ENCODE results near the gene HHIPL1. TPM values are rescaled to one million over a fixed set of nuclear protein-coding genes. Genes with fewer than 3 reads are reported as not detected.

Gene HHIPL1
- total RNA-seq, result not detected in 2 replicates

DNA sequence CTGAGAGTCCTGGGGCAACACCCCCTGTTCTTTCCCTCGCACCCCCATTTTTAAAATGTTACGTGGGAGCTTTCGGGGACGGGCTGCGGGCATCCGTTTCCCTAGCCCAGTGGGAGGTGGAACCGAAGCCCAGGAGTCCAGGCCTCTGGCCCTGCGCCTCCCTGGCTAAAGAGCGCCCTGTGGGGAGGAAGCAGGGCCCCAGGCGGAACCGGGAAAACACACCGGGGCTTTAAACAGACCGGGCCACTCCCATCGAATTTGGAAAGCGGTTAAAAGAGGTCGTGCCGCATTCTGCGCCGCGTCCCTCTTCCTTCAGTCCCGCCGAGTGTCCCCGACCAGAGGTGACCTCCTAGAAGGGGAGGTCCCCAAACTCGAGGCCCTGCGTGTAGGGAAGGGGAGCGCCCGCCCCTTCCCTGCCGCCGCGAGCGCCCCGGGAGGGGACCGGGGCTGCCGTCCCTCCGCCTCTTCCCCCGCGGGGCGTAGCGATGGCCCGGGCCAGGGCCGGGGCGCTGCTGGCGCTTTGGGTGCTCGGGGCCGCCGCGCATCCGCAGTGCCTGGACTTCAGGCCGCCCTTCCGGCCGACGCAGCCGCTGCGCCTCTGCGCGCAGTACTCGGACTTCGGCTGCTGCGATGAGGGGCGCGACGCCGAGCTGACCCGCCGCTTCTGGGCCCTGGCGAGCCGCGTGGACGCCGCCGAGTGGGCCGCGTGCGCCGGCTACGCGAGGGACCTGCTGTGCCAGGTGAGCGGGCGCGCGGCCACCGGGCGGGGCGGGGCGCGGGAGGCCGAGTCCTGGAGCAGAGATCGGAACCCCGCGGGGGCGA lies at the start of gene HHIPL1:
TSS of gene HHIPL1 (plus strand) at position 407 of the 822 bp plus-strand sequence. CDS start at position 486, 79 bp downstream.
- H3K4me3 Mint-ChIP-seq (ENCODE audit: low read depth), result no peak within 1 kb of the TSS
- peaks cover 18% of the 10 kb centered on the region for H3K27me3 Mint-ChIP-seq (ENCODE audit: low read depth)
- H3K4me1 Mint-ChIP-seq (ENCODE audit: low read depth), result no peaks in the 10 kb centered on the region
- H3K9me3 Mint-ChIP-seq, result no peaks in the 10 kb centered on the region
- no peak within 1 kb of the TSS for H3K27ac Mint-ChIP-seq
- no peaks in the 10 kb centered on the region for H3K36me3 Mint-ChIP-seq (ENCODE audit: low read depth)
- no peak for DNase-seq (ENCODE audit: low spot score)
- intact Hi-C loops (cut with micrococcal nuclease), result no loop called here

GRCh38 chr14:99595524-99595923 lies 49.4 kb upstream of the HHIPL1 start:
- Mint-ChIP-seq H3K4me3 (ENCODE audit: low read depth) (peak overlapping the region; percentile 20), H3K36me3 (ENCODE audit: low read depth) (no peaks in the 10 kb centered on the region), H3K4me1 (ENCODE audit: low read depth) (peaks cover 10% of the 10 kb centered on the region), H3K9me3 (no peaks in the 10 kb centered on the region), H3K27ac (no peak overlapping the region), H3K27me3 (ENCODE audit: low read depth) (no peaks in the 10 kb centered on the region)
- intact Hi-C loops (cut with micrococcal nuclease), result no loop called here
- DNase-seq (ENCODE audit: low spot score), result no peak

DNA sequence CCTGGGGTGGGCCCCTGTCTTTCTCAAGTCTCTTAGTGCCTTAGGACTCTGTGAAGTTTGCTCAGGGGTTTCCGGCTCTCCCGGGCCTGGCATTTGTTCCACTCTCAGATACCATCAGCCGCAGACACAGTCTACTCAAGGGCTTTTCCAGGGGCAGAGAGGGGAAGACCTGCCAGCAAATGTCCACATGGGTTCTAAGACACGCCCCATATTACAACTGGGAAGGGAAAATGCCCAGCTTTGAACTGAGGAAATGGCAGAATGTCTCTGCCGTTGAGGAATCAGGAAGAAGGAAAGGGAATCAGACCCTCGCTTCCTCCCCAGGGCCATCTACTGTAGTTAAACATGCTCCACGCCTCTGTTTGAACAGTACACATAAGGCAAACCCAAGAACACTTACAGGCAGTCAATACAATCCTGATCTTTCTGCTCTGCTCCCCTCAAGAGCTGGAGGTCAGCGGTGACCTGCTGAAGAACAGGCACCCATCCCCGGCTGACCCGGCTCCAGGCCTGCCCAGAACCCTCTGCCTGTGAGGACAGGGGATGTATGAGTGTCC lies 48.8 kb upstream of the HHIPL1 start:
- Mint-ChIP-seq H3K27me3 (ENCODE audit: low read depth) (no peaks in the 10 kb centered on the region), H3K4me1 (ENCODE audit: low read depth) (peaks cover 10% of the 10 kb centered on the region), H3K27ac (no peak overlapping the region), H3K9me3 (no peaks in the 10 kb centered on the region), H3K4me3 (ENCODE audit: low read depth) (no peak overlapping the region), H3K36me3 (ENCODE audit: low read depth) (no peaks in the 10 kb centered on the region)
- intact Hi-C loops (cut with micrococcal nuclease), result no loop called here
- no peak for DNase-seq (ENCODE audit: low spot score)

DNA sequence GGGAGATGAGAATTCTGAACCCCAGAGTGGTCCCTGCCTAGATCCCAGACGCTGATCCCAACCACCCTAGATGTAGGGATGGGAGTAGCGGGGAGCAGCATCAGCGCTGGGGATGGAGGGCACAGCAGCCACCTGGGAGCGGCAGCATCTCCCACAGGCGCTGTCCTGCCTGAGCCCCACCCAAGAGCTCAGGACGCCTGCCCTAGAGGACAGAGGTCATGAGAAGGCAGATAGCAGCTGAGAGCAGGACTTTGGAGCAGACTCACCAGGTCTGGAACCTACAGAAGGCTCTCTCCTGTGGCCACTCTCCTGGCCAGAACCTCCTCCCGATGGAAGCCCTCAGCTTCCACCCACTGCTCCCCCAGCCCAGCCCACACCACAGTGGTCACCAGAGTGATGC lies 48.2 kb upstream of the HHIPL1 start:
- DNase-seq (ENCODE audit: low spot score), result no peak
- Mint-ChIP-seq H3K36me3 (ENCODE audit: low read depth) (no peaks in the 10 kb centered on the region), H3K9me3 (no peaks in the 10 kb centered on the region), H3K27me3 (ENCODE audit: low read depth) (no peaks in the 10 kb centered on the region), H3K4me3 (ENCODE audit: low read depth) (no peak overlapping the region), H3K27ac (no peak overlapping the region), H3K4me1 (ENCODE audit: low read depth) (peaks cover 16% of the 10 kb centered on the region)
- intact Hi-C loops (cut with micrococcal nuclease), result no loop called here

- no peak overlapping the region for H3K27ac Mint-ChIP-seq
- no peaks in the 10 kb centered on the region for H3K36me3 Mint-ChIP-seq (ENCODE audit: low read depth)
- H3K9me3 Mint-ChIP-seq, result no peaks in the 10 kb centered on the region
- H3K4me1 Mint-ChIP-seq (ENCODE audit: low read depth), result peaks cover 24% of the 10 kb centered on the region
- H3K27me3 Mint-ChIP-seq (ENCODE audit: low read depth), result peaks cover 6% of the 10 kb centered on the region
- intact Hi-C loops (cut with micrococcal nuclease), result no loop called here
- no peak for DNase-seq (ENCODE audit: low spot score)
- H3K4me3 Mint-ChIP-seq (ENCODE audit: low read depth), result no peak overlapping the region
Measured at GRCh38 chr14:99597911-99598600, 46.9 kb upstream of the HHIPL1 start.

DNA sequence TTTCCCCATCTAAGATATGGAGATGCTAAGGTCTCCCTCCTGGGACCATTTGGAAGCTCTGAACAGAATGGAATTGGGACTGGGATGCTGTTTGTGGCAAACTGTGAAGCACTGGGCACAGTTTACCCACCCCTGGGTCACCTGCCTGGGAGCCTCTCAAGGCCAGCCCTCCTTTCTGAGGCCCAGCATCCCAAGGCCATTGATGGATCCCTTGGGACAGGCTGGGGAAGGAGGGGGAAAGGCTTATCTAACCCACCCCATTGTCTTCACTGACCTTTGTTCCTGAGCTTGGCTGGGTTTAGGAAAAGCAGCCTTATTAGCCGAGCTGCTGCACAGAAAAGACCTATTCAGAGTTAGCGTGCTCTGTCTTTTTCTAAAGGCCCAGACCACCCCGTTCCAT lies 46.2 kb upstream of the HHIPL1 start:
- no peak overlapping the region for H3K4me3 Mint-ChIP-seq (ENCODE audit: low read depth)
- DNase-seq (ENCODE audit: low spot score), result no peak
- H3K4me1 Mint-ChIP-seq (ENCODE audit: low read depth), result peaks cover 24% of the 10 kb centered on the region
- intact Hi-C loops (cut with micrococcal nuclease), result no loop called here
- no peaks in the 10 kb centered on the region for H3K36me3 Mint-ChIP-seq (ENCODE audit: low read depth)
- H3K27ac Mint-ChIP-seq, result no peak overlapping the region
- H3K27me3 Mint-ChIP-seq (ENCODE audit: low read depth), result peaks cover 6% of the 10 kb centered on the region
- no peaks in the 10 kb centered on the region for H3K9me3 Mint-ChIP-seq

DNA sequence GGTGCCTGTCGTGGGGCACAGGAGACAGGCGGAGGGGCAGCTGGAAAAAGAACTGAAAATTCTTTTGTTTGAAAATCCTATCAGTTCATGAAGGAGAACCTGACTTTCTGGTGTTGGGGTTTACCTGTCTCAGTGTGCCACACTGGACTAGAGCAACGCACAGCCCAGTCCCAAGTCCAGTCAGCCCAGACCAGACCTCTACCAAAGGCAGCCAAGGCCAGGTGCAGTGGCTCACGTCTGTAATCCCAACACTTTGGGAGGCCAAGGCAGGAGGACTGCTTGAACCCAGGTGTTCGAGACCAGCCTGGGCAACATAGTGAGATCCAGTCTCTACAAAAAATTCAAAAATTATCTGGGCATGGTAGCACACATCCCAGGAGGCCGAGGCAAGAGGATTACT lies 45.5 kb upstream of the HHIPL1 start:
- Mint-ChIP-seq H3K9me3 (no peaks in the 10 kb centered on the region), H3K27me3 (ENCODE audit: low read depth) (peaks cover 6% of the 10 kb centered on the region), H3K4me1 (ENCODE audit: low read depth) (peaks cover 24% of the 10 kb centered on the region), H3K36me3 (ENCODE audit: low read depth) (no peaks in the 10 kb centered on the region), H3K4me3 (ENCODE audit: low read depth) (no peak overlapping the region), H3K27ac (no peak overlapping the region)
- DNase-seq (ENCODE audit: low spot score), result no peak
- intact Hi-C loops (cut with micrococcal nuclease), result no loop called here

- Mint-ChIP-seq H3K9me3 (no peaks in the 10 kb centered on the region), H3K36me3 (ENCODE audit: low read depth) (no peaks in the 10 kb centered on the region), H3K4me1 (ENCODE audit: low read depth) (peaks cover 16% of the 10 kb centered on the region), H3K27ac (no peak overlapping the region), H3K4me3 (ENCODE audit: low read depth) (no peak overlapping the region), H3K27me3 (ENCODE audit: low read depth) (peaks cover 6% of the 10 kb centered on the region)
- intact Hi-C loops (cut with micrococcal nuclease), result no loop called here
- DNase-seq (ENCODE audit: low spot score), result no peak
Measured at GRCh38 chr14:99600232-99600888, 44.6 kb upstream of the HHIPL1 start.

GRCh38 chr14:99601361-99601831 lies 43.5 kb upstream of the HHIPL1 start:
- intact Hi-C loops (cut with micrococcal nuclease), result no loop called here
- peak overlapping the region; percentile 62 for H3K4me3 Mint-ChIP-seq (ENCODE audit: low read depth)
- H3K27ac Mint-ChIP-seq, result no peak overlapping the region
- no peaks in the 10 kb centered on the region for H3K36me3 Mint-ChIP-seq (ENCODE audit: low read depth)
- peaks cover 18% of the 10 kb centered on the region for H3K4me1 Mint-ChIP-seq (ENCODE audit: low read depth)
- DNase-seq (ENCODE audit: low spot score), result no peak
- peaks cover 6% of the 10 kb centered on the region for H3K27me3 Mint-ChIP-seq (ENCODE audit: low read depth)
- H3K9me3 Mint-ChIP-seq, result no peaks in the 10 kb centered on the region

GRCh38 chr14:99602054-99602787 lies 42.7 kb upstream of the HHIPL1 start:
- Mint-ChIP-seq H3K27me3 (ENCODE audit: low read depth) (peaks cover 6% of the 10 kb centered on the region), H3K36me3 (ENCODE audit: low read depth) (no peaks in the 10 kb centered on the region), H3K4me3 (ENCODE audit: low read depth) (peak overlapping the region; percentile 62), H3K9me3 (no peaks in the 10 kb centered on the region), H3K4me1 (ENCODE audit: low read depth) (peaks cover 18% of the 10 kb centered on the region), H3K27ac (no peak overlapping the region)
- intact Hi-C loops (cut with micrococcal nuclease), result no loop called here
- DNase-seq (ENCODE audit: low spot score), result no peak

DNA sequence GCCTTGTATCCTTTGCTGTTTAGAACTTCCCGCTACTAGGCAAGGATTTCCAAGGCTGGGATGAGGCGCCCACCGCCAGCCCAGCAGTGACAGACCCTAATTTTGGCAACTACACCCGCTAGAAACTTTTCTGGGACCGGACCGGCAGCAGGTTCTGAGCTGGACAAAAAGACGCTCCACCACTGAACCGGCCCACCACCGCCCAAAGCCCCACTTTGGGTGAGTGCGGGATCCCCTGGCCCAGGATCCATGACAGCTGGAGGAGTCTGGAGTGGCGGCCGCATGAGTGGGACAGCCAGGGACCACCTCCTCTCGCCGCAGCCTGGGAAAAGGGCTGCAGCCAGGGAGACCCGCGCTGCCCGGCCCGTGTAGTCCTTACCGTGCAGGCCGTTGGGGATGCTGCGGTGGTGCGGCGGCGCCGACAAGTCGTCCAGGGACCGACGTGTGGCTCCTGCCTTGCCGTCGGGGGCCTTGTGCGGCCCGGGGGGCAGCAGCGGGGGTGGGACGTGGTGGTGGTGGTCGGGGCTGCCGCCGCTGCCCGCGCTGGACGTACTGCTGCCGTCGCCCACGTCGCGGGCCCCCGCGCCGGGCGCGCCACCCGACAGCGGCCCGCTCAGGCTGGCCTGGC lies 42.0 kb upstream of the HHIPL1 start:
- H3K27me3 Mint-ChIP-seq (ENCODE audit: low read depth), result peaks cover 6% of the 10 kb centered on the region
- H3K4me3 Mint-ChIP-seq (ENCODE audit: low read depth), result peak overlapping the region; percentile 62
- H3K27ac Mint-ChIP-seq, result no peak overlapping the region
- DNase-seq (ENCODE audit: low spot score), result no peak
- intact Hi-C loops (cut with micrococcal nuclease), result no loop called here
- no peaks in the 10 kb centered on the region for H3K36me3 Mint-ChIP-seq (ENCODE audit: low read depth)
- no peaks in the 10 kb centered on the region for H3K9me3 Mint-ChIP-seq
- H3K4me1 Mint-ChIP-seq (ENCODE audit: low read depth), result peaks cover 18% of the 10 kb centered on the region

Measured in activated T-helper 2 cell treated with anti-CD3 and anti-CD28 coated beads, Interferon-gamma antibody, Interleukin-2, Interleukin-4, amounts not matched to agents 10 μg/mL and 5 μg/mL and 100 μg/mL, durations not matched to agents 14 hours and 24 hours and 36 hours (primary cell).